ENCODE measurements around the gene FGR. TPM values are rescaled to one million over a fixed set of nuclear protein-coding genes. Genes with fewer than 3 reads are reported as not detected.
"Not testable (repeated sequence)": the region's sequence is repeated elsewhere in the genome, so short reads cannot be mapped to it uniquely, and the experiment has no call there.

Gene FGR
- polyA plus RNA-seq (ENCODE audit: insufficient read length in 3 of 3), result 1 to 10 TPM; 1.4 to 1.8 (median 1.7) TPM

DNA sequence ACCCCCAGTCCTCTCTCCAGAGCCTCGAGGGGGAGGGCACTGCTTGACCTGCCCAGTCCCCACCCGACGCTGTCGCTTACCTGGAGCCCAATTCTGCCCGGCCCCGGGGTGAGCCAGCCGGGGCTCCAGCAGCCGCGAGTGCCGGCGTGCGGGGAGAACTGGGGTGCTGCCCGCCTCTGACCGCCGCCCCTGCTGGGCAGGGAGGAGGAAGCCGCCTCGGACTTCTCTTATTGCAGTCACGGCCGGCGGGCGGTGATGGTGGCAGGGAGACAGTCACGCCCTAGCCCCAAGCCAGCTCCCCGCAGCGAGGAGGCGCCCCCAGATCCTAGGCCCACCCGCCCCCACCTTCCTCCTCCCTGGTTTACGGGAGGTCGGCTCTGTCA, at the start of gene FGR:
Gene FGR (minus strand): TSS at position 201 of the 383 bp plus-strand sequence. CDS start 11,269 bp downstream, outside the sequence.
- DNase-seq (ENCODE audit: low read depth in 3 of 3, low spot score in 2 of 3), result no peak

DNA sequence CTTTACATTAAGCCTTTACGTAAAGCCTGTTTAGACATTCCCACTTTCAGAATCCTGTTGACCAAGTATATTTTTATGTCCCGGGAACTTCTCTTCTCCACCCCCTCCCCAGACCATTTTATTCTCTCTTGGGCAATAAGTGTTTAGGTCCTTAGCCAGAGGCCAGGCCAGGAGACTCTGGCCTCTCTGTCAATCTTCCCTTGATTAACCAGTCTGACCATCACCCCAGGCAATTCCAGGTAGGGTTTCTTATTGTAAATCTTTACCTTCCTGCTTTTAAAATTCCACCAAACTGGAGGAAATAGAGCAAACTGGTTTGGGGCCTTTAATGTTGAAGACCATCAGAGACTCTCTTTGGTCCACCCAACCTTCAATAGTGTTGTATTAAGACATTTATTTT, 49.2 kb upstream of the FGR start:
- DNase-seq (ENCODE audit: low read depth in 3 of 3, low spot score in 2 of 3), result no peak

DNA sequence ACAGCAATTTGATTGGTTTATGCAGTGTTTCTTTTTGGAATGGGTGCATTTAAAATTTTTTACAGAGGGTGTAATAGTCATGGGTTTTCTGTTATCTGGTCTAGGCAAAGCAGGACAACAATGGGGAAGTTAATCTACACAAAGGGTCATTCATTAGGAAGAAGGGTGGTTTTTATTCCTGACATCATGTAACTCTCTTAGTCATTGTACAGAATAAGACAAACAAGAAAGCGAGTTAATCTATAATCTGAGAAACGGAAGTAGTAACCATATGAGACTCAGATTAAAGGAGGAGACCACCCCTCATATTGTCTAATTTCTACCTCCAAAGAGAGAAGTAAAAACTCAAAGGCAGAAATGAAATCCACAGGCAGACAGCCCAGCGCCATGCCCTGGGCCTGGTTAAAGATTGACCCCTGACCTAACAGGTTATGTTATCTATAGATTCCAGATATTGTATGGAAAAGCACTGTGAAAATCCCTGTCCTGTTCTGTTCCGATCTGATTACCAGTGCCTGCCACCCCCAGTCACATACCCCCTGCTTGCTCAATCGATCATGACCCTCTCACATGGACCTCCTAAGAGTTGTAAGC, 47.5 kb upstream of the FGR start:
- DNase-seq (ENCODE audit: low read depth in 3 of 3, low spot score in 2 of 3), result no peak

DNA sequence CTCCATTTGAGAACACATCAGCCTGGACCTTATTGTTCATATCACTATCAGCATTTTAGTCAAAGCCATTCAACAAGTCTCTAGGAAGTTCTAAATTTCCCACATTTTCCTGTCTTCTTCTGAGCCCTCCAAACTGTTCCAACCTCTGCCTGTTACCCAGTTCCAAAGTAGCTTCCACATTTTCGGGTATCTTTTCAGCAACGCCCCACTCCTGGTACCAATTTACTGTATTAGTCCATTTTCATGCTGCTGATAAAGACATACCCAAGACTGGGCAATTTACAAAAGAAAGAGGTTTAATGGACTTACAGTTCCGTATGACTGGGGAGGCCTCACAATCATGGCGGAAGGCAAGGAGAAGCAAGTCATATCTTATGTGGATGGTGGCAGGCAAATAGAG, 46.6 kb upstream of the FGR start:
- not testable (repeated sequence) for DNase-seq (ENCODE audit: low read depth in 3 of 3, low spot score in 2 of 3)

DNA sequence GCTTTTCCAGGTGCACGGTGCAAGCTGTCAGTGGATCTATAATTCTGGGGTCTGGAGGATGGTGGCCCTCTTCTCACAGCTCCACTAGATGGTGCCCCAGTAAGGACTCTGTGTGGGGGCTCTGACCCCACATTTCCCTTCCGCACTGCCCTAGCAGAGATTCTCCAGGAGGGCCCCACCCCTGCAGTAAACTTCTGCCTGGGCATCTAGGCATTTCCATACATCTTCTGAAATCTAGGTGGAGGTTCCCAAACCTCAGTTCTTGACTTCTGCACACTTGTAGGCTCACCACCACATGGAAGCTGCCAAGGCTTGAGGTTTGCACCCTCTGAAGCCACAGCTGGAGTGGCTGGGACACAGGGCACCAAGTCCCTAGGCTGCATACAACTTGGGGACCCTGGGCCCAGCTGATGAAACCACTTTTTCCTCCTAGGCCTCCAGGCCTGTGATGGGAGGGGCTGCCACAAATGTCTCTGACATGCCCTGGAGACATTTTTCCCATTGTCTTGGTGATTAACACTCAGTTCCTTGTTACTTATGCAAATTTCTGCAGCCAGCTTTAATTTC, 45.3 kb upstream of the FGR start:
- DNase-seq (ENCODE audit: low read depth in 3 of 3, low spot score in 2 of 3), result not testable (repeated sequence)

DNA sequence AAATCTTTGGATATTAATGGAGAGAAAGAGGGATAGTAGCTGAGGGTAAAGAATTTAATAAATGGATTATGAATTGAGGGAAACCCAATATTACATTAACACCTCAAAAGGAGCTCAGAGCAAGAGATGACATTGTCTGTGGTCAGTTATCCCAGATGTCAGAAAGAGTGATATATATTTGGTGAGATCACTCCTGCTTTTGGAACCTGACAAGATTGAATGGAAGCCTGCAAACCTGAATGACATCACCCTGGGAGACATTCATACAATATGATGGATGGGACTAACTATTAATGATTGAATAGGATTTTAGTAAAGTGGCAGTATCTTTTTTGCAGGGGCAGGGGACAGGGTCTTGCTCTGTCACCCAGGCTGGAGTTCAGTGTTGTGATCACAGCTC, 43.8 kb upstream of the FGR start:
- DNase-seq (ENCODE audit: low read depth in 3 of 3, low spot score in 2 of 3), result no peak

DNA sequence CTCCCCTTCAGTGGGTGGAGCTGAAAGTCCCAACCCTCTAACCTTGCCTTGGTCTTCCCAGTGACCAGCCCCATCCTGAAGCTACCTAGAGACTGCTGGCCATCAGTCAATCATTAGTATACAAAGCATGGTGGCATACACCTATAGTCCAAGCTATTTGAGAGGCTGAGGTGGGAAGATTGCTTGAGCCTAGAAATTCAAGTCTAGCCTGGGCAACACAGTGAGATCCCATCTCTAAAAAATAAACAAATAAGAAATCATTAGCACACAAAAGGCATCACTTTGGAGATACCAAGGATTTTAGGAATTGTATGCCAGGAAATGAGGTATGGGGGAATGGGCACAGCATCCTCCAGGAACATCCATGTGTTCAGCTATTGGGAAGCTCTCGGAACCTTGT, 41.4 kb upstream of the FGR start:
- no peak for DNase-seq (ENCODE audit: low read depth in 3 of 3, low spot score in 2 of 3)

DNA sequence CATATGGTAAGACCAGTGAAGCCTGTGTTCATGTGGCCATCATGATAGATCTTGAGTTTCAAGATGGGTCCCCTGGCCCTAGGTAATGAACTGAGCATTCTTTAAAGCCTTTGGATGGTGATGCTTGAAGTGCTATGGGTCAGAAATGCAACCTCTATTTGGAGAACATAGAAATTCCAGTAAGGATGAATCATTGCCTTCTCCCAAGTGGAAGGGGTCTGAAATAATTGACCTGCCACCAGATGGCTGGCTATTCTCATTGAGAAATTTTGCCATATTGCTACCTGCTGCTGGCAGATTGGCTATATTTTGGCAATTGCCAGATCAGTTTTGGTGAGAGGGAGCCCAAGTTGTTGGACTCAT, 37.7 kb upstream of the FGR start:
- DNase-seq (ENCODE audit: low read depth in 3 of 3, low spot score in 2 of 3), result no peak

DNA sequence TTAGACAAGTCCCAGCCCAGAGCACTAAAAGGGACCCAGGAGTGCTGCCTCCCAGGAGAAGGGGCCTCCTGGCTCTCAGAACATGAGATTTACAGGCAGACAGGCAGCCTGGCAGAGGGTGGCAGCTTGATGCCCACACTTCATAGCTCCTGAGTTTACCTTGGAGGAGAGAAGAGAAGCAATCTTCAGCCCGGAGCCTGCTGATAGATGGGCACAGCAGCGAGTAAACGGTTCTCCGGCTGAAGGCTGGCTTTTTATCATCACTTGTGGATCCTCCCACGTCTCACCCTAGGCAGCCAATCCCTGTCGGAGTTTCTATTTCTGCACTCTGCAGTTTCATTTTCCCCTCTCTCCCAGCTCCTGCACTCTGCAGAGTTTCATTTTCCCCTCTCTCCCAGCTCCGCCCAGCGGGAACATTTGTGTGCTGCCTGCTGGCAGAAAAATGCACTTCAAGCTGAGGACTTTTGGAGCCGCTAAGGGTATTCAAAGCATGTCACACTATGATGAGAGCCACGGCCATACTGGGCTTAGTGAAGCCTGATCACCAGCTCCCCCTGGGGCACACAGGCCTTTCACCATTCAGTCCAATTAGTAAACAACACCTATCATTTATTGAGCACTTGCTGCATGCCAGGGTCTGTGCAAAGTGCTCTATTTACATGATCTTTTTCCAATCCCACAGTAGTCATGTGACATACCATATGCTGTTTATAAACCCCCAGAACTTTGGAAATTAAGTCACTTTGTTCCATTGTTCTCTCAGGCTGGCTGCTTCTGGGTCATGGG, 37.2 kb upstream of the FGR start, which contains the start of gene IFI6:
Gene IFI6 (minus strand): TSS at position 229 of the 786 bp plus-strand sequence. CDS start 2,878 bp downstream, outside the sequence.
- DNase-seq (ENCODE audit: low read depth in 3 of 3, low spot score in 2 of 3), result peak; percentile 90 to 95 (median 92)

DNA sequence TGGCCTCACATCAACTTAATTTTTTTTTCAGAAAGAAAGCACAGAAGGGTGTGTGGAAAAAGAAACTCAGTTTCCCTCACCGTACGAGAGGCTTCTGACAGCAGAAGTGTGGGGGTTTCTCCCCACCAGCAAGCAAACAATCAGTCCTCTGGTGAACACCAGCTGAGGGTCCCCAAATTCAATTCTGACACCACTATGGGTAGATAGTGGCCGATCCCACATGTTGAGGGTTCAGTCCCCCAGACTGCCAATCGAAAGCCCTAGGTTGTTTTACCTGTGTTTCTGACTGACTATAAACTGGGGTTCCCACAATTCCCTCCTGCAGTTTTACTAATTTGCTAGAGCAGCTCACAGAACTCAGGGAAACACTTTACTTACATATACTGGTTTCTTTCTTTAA, 34.9 kb upstream of the FGR start:
- DNase-seq (ENCODE audit: low read depth in 3 of 3, low spot score in 2 of 3), result no peak

DNA sequence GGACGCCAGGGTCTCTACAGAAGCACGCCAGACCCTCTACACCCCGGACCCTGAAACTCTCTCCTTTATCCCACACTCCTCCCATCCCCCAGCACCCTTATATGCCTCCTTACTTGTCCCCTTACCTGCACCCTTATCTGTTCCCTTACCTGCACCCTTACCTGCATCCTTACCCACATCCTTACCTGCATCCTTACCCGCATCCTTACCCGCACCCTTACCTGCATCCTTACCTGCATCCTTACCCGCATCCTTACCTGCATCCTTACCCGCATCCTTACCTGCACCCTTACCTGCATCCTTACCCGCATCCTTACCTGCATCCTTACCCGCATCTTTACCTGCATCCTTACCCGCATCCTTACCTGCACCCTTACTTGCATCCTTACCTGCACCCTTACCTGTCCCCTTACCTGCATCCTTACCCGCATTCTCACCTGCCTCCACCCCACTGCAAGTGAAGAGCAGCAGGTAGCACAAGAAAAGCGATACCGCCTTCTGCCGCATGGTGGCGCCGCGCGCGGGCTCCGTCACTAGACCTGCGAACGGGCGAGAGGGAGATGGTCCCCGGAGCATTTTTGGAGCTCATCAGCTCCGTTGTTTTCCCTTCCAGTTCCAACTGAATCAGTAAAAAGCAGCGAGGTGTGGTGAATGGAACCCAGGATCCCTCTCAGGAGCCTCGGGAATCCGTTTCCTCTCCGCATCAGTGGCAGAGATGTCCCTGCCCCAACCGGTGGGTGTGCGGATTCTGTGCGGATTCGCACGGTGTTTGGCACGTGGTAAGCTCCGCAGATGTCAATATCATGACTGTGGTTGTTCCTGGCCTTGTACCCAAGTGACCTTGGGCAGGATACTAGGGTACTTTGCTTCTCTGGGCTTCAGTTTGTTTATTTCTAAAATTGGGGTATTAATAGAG, 34.1 kb upstream of the FGR start:
- DNase-seq (ENCODE audit: low read depth in 3 of 3, low spot score in 2 of 3), result peak in 1 of 3 donors; percentile 52

DNA sequence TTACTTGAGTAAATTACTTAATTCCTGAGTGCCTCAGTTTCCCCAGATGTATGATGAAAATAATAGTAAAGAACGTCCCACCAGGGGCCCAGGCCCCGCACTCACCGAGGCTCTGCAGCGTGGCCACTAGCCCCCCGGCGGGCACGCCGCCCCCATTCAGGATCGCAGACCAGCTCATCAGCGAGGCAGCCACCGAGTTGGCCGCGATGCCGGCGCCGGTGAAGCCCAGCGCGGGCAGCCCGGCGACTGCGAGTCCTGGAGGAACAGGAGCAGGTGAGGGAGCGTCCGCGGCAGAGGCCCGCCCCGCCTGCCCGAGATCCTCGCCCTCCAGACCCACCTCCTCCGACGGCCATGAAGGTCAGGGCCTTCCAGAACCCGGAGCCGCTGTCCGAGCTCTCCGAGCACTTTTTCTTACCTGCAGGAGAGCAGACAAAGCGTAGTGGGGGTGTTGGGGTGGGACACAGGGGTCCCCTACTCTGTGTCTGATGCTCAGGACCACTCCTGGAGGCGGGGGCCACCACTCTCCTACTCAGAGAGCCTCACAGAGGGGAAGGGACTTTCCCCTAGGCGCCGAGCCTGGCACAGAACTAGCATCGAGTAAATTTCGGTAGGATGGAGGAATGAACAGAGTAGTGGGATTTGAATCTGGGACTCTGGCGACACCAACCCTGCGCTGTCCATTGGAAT, 33.3 kb upstream of the FGR start:
- no peak for DNase-seq (ENCODE audit: low read depth in 3 of 3, low spot score in 2 of 3)

DNA sequence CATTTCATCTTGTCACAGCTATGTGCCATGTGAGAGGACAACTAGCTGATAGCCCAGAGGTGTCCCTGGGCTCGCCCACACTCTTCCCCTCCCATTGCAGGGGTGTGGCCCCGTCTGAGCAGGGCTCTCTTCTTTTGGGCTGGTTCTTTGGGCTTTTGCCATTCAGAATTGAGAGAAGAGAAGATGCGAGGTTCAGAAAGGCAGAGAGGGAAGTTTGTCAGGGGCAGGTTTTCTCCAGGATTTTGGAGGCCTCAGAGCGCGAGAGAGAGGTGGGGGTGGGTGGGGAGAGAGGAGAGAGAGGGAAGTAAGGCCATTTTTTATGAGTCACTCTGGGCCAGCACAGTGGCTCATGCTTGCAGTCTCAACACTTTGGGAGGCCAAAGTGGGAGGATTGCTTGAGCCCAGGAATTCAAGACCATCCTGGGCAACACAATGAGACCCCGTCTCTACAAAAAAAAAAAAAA, 31.8 kb upstream of the FGR start:
- DNase-seq (ENCODE audit: low read depth in 3 of 3, low spot score in 2 of 3), result no peak

DNA sequence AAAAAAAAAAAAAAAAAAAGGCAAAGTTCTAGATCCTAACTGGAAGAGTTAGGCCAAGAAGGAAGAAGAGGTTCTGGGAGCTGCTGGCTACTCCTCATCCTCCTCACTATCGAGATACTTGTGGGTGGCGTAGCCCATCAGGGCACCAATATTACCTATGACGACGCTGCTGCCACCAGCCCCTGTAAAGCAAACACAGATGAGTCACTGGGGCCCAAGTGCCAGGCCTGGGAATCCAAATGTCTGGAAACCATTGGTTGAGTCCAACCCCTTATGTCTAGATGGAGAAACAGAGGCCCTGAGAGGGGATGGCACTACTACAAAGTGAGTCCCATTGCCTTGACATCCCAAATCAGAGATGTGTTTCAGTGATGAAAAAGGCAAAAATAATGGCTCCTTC, 31.3 kb upstream of the FGR start:
- DNase-seq (ENCODE audit: low read depth in 3 of 3, low spot score in 2 of 3), result no peak

DNA sequence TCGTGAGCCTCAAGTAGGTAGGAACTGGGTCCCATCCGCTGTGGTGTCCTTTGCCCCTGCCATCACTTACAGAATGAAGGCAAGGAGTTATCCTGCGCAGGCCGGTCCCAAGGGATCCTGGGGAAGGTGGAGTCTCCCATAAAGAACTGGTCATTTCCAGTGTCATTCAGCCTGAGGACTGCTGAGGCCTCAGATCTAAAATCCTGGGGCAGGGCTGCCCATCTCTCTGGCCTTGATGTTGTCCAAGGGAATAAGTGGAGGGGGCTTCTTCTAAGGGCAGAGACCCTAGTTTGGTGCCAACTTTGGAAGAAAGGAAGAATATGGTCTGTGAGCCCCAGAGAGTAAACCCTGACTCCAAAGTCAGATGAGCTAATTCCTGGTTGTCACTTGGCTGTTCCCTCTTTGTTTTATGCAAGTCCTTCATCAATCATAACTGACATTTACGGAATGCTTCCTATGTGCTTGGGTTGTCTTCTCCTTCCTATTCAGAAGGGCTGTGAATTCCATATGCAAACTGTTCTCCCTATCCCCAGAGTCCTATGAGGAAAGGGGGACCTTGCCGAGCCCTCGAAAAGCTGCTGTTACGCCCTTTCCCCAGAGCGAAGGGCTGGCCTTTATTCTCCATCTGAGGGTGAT, 30.1 kb upstream of the FGR start:
- no peak for DNase-seq (ENCODE audit: low read depth in 3 of 3, low spot score in 2 of 3)

DNA sequence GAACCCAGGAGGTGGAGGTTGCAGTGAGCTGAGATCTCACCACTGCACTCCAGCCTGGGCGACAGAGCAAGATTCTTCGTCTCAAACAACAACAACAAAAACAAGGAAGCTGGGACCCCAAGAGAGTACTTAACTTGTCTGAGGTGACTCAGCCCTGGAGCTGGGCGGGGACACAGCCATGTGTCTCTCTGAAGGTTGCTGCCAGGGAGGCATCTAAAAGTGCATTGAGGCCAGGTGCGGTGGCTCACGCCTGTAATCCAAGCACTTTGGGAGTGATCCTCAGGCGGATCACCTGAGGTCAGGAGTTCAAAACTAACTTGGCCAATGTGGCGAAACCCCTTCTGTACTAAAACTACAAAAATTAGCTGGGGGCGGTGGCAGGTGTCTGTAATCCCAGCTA, 29.3 kb upstream of the FGR start:
- no peak for DNase-seq (ENCODE audit: low read depth in 3 of 3, low spot score in 2 of 3)

DNA sequence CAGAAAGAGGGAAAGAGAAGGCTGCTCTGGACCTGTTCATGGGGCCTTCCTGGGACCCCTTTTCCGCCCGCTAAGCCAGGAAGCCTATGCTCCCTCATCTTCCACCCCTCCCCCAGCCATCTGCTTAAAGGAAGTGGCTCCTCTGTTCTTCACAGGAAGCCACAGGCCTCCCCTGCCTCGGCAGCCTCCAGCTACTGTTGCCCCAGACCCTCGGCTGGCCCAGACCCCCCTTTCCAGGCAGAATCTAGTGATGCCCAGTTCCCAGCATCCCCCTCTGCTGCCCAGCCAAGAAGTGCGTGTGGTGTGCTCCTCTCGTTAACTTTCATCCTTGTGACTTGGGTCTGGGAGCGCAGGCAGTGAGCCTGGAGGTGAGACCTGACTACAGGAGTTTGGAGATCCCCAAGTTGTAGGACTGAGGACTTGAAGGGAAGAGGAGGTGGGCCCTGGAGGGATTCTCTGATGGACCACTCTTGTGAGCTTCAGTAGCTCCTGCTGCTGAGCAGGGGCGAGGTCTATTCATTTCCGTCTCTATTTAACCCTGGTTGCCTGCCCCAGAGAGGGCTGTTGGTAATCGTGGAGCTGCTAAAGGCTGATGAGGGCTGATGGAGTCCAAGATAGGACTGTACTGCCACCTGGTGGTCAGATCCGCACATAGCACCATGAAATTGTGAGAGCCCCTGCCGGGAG, 27.9 kb upstream of the FGR start:
- DNase-seq (ENCODE audit: low read depth in 3 of 3, low spot score in 2 of 3), result peak; percentile 76 to 90 (median 84)

DNA sequence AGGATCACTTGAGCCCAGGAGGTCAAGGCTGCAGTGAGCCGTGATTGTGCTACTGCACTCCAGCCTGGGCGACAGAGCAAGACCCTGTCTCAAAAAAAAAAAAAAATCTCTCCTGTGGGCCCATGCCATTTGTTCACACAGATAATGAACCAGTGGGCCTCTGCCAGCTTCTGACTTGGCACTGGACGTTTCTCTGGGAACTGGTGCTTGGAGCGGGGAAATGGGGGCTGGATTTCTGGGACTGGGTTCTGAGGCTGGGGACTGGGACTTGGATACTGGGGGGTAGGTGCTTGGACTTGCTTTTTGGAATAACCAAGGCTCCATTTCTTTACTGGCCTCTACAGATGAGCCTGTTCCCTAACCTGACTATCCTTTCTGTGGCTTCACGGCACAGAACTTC, 27.3 kb upstream of the FGR start:
- DNase-seq (ENCODE audit: low read depth in 3 of 3, low spot score in 2 of 3), result no peak

DNA sequence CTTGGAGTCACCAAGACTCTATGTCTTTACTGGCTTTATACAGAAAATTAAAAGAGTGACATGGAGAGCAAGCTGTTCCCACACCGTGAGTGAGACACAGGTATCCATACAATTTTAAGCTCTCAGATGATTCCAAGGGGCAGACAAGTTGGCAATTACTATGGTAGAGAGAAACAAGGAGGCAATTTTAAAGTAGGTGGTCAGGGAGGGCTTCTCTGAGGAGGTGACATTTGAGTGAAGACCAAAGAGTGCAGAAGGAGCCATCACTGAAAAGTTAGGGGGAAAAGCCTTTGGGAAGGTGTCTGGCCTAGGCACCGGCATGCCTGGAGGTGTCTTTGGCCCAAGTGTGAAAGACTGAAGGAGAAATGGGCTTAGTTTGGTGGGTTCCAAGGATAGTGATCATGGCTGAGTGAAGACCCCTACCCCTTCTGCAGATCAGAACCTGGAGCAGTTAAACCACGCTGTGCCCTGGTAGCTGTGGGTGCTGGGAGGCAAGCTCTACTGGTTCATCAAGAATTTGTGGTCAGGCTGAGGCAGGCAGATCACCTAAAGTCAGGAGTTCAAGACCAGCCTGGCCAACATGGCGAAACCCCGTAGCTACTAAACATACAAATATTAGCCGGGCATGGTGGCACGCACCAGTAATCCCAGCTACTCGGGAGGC, 26.6 kb upstream of the FGR start:
- no peak for DNase-seq (ENCODE audit: low read depth in 3 of 3, low spot score in 2 of 3)
